Activated naive CD4-positive, alpha-beta T cell treated with Interleukin-2 at 50 U/mL for 16 hours (primary cell): ENCODE measurements around the gene SLIT3.

Experiments
- DNase-seq: peaks from one replicate; pipeline ENCODE4 v3.0.0-alpha.2; 2020

The SLIT3 gene

GRCh38 chr5:169064093-169064492 is 236.8 kb downstream of the SLIT3 start:
- no peak for DNase-seq

- DNase-seq = no peak
These were observed 237.5 kb downstream of the SLIT3 start for GRCh38 chr5:169063316-169063953.

GRCh38 chr5:169062690-169063089 is 238.2 kb downstream of the SLIT3 start:
- DNase-seq = no peak

GRCh38 chr5:169054506-169054905 is 246.4 kb downstream of the SLIT3 start:
- DNase-seq = no peak

GRCh38 chr5:169052207-169052606 is 248.7 kb downstream of the SLIT3 start:
- no peak for DNase-seq

- DNase-seq = no peak
These were observed 249.6 kb downstream of the SLIT3 start for GRCh38 chr5:169051351-169051750.

GRCh38 chr5:169050636-169051035 is 250.3 kb downstream of the SLIT3 start:
- DNase-seq = no peak

- no peak for DNase-seq
These were observed 250.8 kb downstream of the SLIT3 start for GRCh38 chr5:169050146-169050571.

- no peak for DNase-seq
These were observed 251.2 kb downstream of the SLIT3 start for GRCh38 chr5:169049712-169050111.

- no peak for DNase-seq
These were observed 252.5 kb downstream of the SLIT3 start for GRCh38 chr5:169048181-169049125.

- no peak for DNase-seq
These were observed 256.0 kb downstream of the SLIT3 start for GRCh38 chr5:169044962-169045361.

GRCh38 chr5:169041180-169041579 is 259.8 kb downstream of the SLIT3 start:
- no peak for DNase-seq

- DNase-seq = no peak
These were observed 261.3 kb downstream of the SLIT3 start for GRCh38 chr5:169039592-169039991.

GRCh38 chr5:169037466-169037865 is 263.5 kb downstream of the SLIT3 start:
- no peak for DNase-seq

GRCh38 chr5:169036079-169036805 is 264.7 kb downstream of the SLIT3 start:
- DNase-seq = no peak

GRCh38 chr5:169029661-169030274 is 271.2 kb downstream of the SLIT3 start:
- DNase-seq = no peak

GRCh38 chr5:169029037-169029436 is 271.9 kb downstream of the SLIT3 start:
- DNase-seq = no peak

- DNase-seq = no peak
These were observed 273.4 kb downstream of the SLIT3 start for GRCh38 chr5:169027501-169028061.

- no peak for DNase-seq
These were observed 275.4 kb downstream of the SLIT3 start for GRCh38 chr5:169025491-169025890.

GRCh38 chr5:169024421-169024820 is 276.5 kb downstream of the SLIT3 start:
- no peak for DNase-seq

GRCh38 chr5:169022718-169023117 is 278.2 kb downstream of the SLIT3 start:
- DNase-seq = no peak

- DNase-seq = no peak
These were observed 280.8 kb downstream of the SLIT3 start for GRCh38 chr5:169020102-169020501.

- no peak for DNase-seq
These were observed 282.0 kb downstream of the SLIT3 start for GRCh38 chr5:169018925-169019324.
